SK-N-SH treated with all-trans-retinoic acid at 6 μM for 48 hours (cell line): ENCODE measurements around the gene SMKR1.

Source experiments
- ZFP3 ChIP-seq: fragments of 250-450 bp; sonication (Bioruptor Pico); IDR thresholded peaks from 2 replicates; pipeline ENCODE4 v1.5.0; 2020; ENCODE audit warnings: mild to moderate bottlenecking, moderate library complexity
- ZNF8 ChIP-seq: fragments of 450-650 bp; formaldehyde crosslinking; IDR thresholded peaks from 2 replicates; pipeline ENCODE4 v1.5.0; 2020; ENCODE audit warnings: mild to moderate bottlenecking, moderate library complexity
- TF ChIP-seq, protein P1 (sequence below): fragments of 250-450 bp; sonication (Bioruptor Pico); IDR thresholded peaks from 2 replicates; pipeline ENCODE4 v1.5.1; 2020; ENCODE audit warnings: low read depth, mild to moderate bottlenecking, moderate library complexity

DNA sequence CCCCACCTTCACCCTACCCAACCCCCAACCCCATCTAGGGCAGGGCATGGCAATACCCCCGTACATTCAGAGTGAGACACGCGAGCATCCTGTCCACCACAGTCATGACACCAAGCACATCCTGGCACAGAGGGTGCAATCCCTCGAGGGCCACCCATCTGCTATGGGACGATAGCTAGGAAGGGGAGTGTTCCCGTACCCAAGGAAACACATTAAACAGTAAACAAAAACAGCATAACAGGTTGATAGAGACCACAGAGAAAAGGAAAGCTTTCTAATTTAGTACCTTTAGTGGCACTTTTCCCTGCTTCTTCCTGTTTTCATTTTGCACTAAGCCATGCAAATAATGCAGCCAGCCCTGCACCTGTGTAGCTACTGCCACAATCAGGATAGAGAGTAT, 2.3 kb upstream of the SMKR1 start:
- TF ChIP-seq ZFP3 (CRISPR knock-in tag) = no peak
- TF ChIP-seq, protein P1, sequence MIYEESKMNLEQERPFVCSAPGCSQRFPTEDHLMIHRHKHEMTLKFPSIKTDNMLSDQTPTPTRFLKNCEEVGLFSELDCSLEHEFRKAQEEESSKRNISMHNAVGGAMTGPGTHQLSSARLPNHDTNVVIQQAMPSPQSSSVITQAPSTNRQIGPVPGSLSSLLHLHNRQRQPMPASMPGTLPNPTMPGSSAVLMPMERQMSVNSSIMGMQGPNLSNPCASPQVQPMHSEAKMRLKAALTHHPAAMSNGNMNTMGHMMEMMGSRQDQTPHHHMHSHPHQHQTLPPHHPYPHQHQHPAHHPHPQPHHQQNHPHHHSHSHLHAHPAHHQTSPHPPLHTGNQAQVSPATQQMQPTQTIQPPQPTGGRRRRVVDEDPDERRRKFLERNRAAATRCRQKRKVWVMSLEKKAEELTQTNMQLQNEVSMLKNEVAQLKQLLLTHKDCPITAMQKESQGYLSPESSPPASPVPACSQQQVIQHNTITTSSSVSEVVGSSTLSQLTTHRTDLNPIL (CRISPR knock-in tag) = no peak
- TF ChIP-seq ZNF8 = no peak
